Endothelial cell of umbilical vein (primary cell): Measurements from ENCODE around the gene CUL3. TPM values are rescaled to one million over a fixed set of nuclear protein-coding genes. Genes with fewer than 3 reads are reported as not detected.

Experiments used
- BruUV-seq: library from RNA; stranded (reverse); fragments of 400-500 nt; replicated peaks from 2 replicates; lab custom pipeline; 2021; lab: Mats Ljungman, UMichigan
- CTCF ChIA-PET: fragments of 300-600, 350-600 bp; sonication (Branson Sonifier 250); formaldehyde crosslinking; loops from one replicate; lab custom pipeline; 2021; ENCODE audit warnings: antibody characterized with exemption, inconsistent platforms; lab: Charles Lee
- POLR2A ChIA-PET: fragments of 300-600, 350-600 bp; sonication (Branson Sonifier 250); formaldehyde crosslinking; loops from one replicate; lab custom pipeline; 2021; ENCODE audit warnings: antibody characterized with exemption, inconsistent platforms; lab: Charles Lee
- DNase-seq: peaks from one replicate; pipeline ENCODE4 v3.0.0-alpha.2; 2011; ENCODE audit warnings: low read depth, low spot score
- FAIRE-seq: peaks from 2 replicates; lab custom pipeline; 2011; peaks lifted over from hg19 to GRCh38; lab: Jason Lieb, UNC
- H2AFZ ChIP-seq: 2 replicates; pipeline ENCODE4 v1.6.0; 2012; ENCODE audit warnings: low read depth, low read length, control low read depth, inconsistent platforms
- H3K27ac ChIP-seq: 2 replicates; pipeline ENCODE4 v1.5.1; 2011; ENCODE audit warnings: low read depth, mild to moderate bottlenecking, control low read depth, low read length, moderate library complexity; ENCODE audit not compliant: insufficient read depth
- H3K27me3 ChIP-seq, 2 experiments: 2 replicates each; pipeline versions ENCODE4 v1.6.0 to v1.6.1; 2011; ENCODE audit warnings: low read length in 2 of 2, mixed read lengths in 1 of 2; ENCODE audit not compliant: control insufficient read depth in 2 of 2, insufficient read depth in 2 of 2
- H3K36me3 ChIP-seq, 2 experiments: 2 replicates in 1 of 2; 3 replicates in 1 of 2; pipeline ENCODE4 v1.5.1; 2011; ENCODE audit warnings: low read length in 2 of 2, mild to moderate bottlenecking in 1 of 2, moderate library complexity in 1 of 2; ENCODE audit not compliant: control insufficient read depth in 2 of 2, insufficient read depth in 2 of 2; ENCODE audit errors: extremely low read depth in 1 of 2
- H3K4me1 ChIP-seq: 3 replicates; pipeline ENCODE4 v1.5.1; 2011; ENCODE audit warnings: mild to moderate bottlenecking, low read length; ENCODE audit not compliant: control insufficient read depth, insufficient read depth; ENCODE audit errors: extremely low read depth
- H3K4me2 ChIP-seq: 2 replicates; pipeline ENCODE4 v1.6.1; 2011; ENCODE audit warnings: low read length, control low read depth, mixed read lengths; ENCODE audit not compliant: insufficient read depth
- H3K4me3 ChIP-seq, 3 experiments: fragments of 200-600 bp in 1 of 3; sonication (generic), shearing (Covaris generic) in 1 of 3; replicated peaks in 1 of 3; 2 replicates each; pipeline ENCODE4 v1.5.1; 2011 to 2016; ENCODE audit warnings: control low read depth in 3 of 3, low read length in 3 of 3, mild to moderate bottlenecking in 2 of 3, inconsistent platforms in 1 of 3, low read depth in 1 of 3, moderate library complexity in 1 of 3; ENCODE audit not compliant: insufficient read depth in 1 of 3
- H3K79me2 ChIP-seq: 2 replicates; pipeline ENCODE4 v1.6.0; 2012; ENCODE audit warnings: low read length, inconsistent platforms; ENCODE audit not compliant: control insufficient read depth, insufficient read depth
- H3K9ac ChIP-seq: replicated peaks from 2 replicates; pipeline ENCODE3; 2011; ENCODE audit warnings: low read length, control low read depth; ENCODE audit not compliant: insufficient read depth; ENCODE audit errors: extremely low read depth
- H3K9me1 ChIP-seq: replicated peaks from 3 replicates; pipeline ENCODE4 v1.6.0; 2011; ENCODE audit warnings: mild to moderate bottlenecking, low read length; ENCODE audit not compliant: control insufficient read depth, insufficient read depth; ENCODE audit errors: extremely low read depth
- H3K9me3 ChIP-seq: replicated peaks from 2 replicates; pipeline ENCODE4 v1.5.1; 2012; ENCODE audit warnings: low read length, inconsistent platforms; ENCODE audit not compliant: control insufficient read depth, insufficient read depth
- H4K20me1 ChIP-seq: replicated peaks from 2 replicates; pipeline ENCODE3; 2011; ENCODE audit warnings: mild to moderate bottlenecking, low read length; ENCODE audit not compliant: control insufficient read depth, insufficient read depth; ENCODE audit errors: extremely low read depth
- CTCF ChIP-seq, 2 donors: IDR thresholded peaks; 1 replicate in 1 of 2; 2 replicates in 1 of 2; pipeline ENCODE4 v1.5.1; 2011; ENCODE audit warnings: low read length in 2 of 2, mild to moderate bottlenecking in 2 of 2, moderate library complexity in 2 of 2, control low read depth in 1 of 2, inconsistent platforms in 1 of 2, low read depth in 1 of 2; ENCODE audit not compliant: insufficient read depth in 1 of 2; ENCODE audit errors: extremely low read depth in 1 of 2
- EZH2 ChIP-seq: IDR thresholded peaks from 2 replicates; pipeline ENCODE4 v1.6.1; 2012; ENCODE audit warnings: borderline replicate concordance, low read depth, mild to moderate bottlenecking, moderate library complexity, low read length, inconsistent platforms; ENCODE audit not compliant: severe bottlenecking
- FOS ChIP-seq: IDR thresholded peaks from 2 replicates; pipeline ENCODE4 v1.6.1; 2011; ENCODE audit warnings: mild to moderate bottlenecking, low read length, moderate library complexity, borderline replicate concordance; ENCODE audit not compliant: insufficient read depth
- GATA2 ChIP-seq: IDR thresholded peaks from 2 replicates; pipeline ENCODE4 v1.7.0; 2011; ENCODE audit warnings: low read depth, mild to moderate bottlenecking, moderate library complexity, mixed read lengths, low read length; ENCODE audit not compliant: insufficient read length, insufficient read depth
- JUN ChIP-seq: IDR thresholded peaks from 2 replicates; pipeline ENCODE4 v1.6.1; 2011; ENCODE audit warnings: borderline replicate concordance, low read depth; ENCODE audit not compliant: insufficient read length, insufficient read depth
- MAX ChIP-seq: IDR thresholded peaks from 2 replicates; pipeline ENCODE4 v1.6.1; 2011; ENCODE audit not compliant: insufficient read depth, insufficient read length
- MYC ChIP-seq: IDR thresholded peaks from one replicate; pipeline ENCODE4 v1.6.1; 2011; ENCODE audit warnings: mild to moderate bottlenecking, low read depth, low read length
- POLR2A ChIP-seq: IDR thresholded peaks from 2 replicates; pipeline ENCODE4 v1.6.1; 2012; ENCODE audit warnings: low read depth, mild to moderate bottlenecking, control low read depth, low read length
- POLR2AphosphoS5 ChIP-seq: IDR thresholded peaks from 2 replicates; pipeline ENCODE4 v1.6.1; 2012; ENCODE audit warnings: low read depth, mild to moderate bottlenecking, control low read depth, low read length, moderate library complexity; ENCODE audit not compliant: insufficient read depth
- dilution Hi-C: fragments of 300-500 bp; cut with MboI; formaldehyde crosslinking; loops from one replicate; pipeline ENCODE4 v1.15.0; 2019; ENCODE audit warnings: low sequenced_read_pairs; ENCODE audit not compliant: extremely low pct_ligation_motif_present
- intact Hi-C: fragments of 100-400 bp; cut with micrococcal nuclease; formaldehyde crosslinking; loops from one replicate; pipeline ENCODE4 v1.10.0; 2022
- polyA plus RNA-seq, 4 experiments: library from polyadenylated mRNA; depleted of rRNA in 3 of 4; stranded (reverse) in 3 of 4; unstranded in 1 of 4; fragments of >200 nt; gene quantifications; 2 replicates each; pipeline versions ENCODE4 v1.2.1 to v1.2.3, GENCODE V29; 2011 to 2012; ENCODE audit warnings: missing spikeins in 1 of 4
- total RNA-seq: library from RNA; stranded (reverse); gene quantifications from 2 replicates; pipeline ENCODE4 v1.2.3, GENCODE V29; 2021

CUL3 gene
- total and polyA plus RNA-seq, 2 donors (not counting 3 experiments of a cell fraction or from before 2014, with no cell fraction given) = 22.7 to 82.3 TPM

GRCh38 chr2:224532931-224533330, 52.2 kb downstream of the CUL3 start:
- ChIA-PET POLR2A (no interaction called here), CTCF (no interaction called here)
- H3K79me2 ChIP-seq = peaks cover 86% of the 10 kb centered on the region
- H2AFZ ChIP-seq = no peak overlapping the region
- no peak overlapping the region for H3K27ac ChIP-seq
- FAIRE-seq (no peak), DNase-seq (no peak)
- peaks cover 0 to 3% of the 10 kb centered on the region in 2 experiments for H3K36me3 ChIP-seq
- H3K4me2 ChIP-seq = no peak overlapping the region
- no peaks in the 10 kb centered on the region for H3K4me1 ChIP-seq
- peaks cover 6% of the 10 kb centered on the region for H4K20me1 ChIP-seq
- intact Hi-C loops = no loop called here
- dilution Hi-C loops = no loop called here
- no peak overlapping the region for H3K4me3 ChIP-seq
- H3K9ac ChIP-seq = no peak overlapping the region
- no peaks in the 10 kb centered on the region for H3K9me3 ChIP-seq
- TF ChIP-seq FOS = no peak
- no peak for TF ChIP-seq POLR2AphosphoS5
- no peak for TF ChIP-seq JUN
- no peak for TF ChIP-seq POLR2A
- TF ChIP-seq MYC = no peak
- TF ChIP-seq CTCF (IDR thresholded peaks at IDR 0.05; ENCODE audit: extremely low read depth in 1 of 2, insufficient read depth in 1 of 2, low read depth in 1 of 2, low read length in 2 of 2) = no peak
- no peak for TF ChIP-seq GATA2
- TF ChIP-seq MAX = no peak
- no peak for TF ChIP-seq EZH2
- no TSS peak for BruUV-seq
- no peaks in the 10 kb centered on the region for H3K27me3 ChIP-seq
- peaks cover 2% of the 10 kb centered on the region for H3K9me1 ChIP-seq
